Measurements from ENCODE around the gene AEBP1.

DNA sequence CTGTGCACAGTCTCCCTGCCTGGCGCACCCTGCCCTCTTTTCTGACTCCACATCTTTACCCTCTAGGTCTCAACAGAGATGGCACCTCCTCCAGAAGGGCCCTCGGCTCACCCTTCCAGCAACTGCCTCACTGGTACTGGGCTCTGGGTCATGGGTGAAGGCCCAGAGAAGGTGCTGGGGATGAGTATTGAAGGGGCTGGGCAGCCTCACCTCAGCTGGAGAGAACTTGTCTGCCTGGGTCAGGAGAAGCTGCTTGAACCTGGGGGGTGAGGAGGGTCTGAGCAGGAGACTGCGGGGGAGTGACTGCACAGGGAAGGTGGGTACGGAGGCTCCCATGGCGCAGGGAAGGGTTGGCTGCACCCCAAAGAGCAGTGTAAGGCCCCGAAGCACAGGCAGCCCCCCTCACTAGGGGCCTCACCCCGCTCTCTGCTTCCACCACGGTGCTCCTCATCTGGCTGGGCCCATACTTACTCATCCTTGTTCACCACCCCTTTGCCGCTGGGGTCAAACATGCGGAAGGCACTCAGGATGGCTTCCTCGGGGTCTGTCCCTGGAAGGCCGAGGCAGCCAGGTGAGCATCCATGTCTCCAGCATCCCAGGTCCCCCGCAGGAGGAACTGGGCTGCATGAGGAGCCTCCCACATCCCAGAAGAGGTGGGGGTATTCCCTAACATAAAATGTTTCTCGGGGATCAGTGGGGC is 35.3 kb downstream of the AEBP1 start:
- TF ChIP-seq, protein P1, sequence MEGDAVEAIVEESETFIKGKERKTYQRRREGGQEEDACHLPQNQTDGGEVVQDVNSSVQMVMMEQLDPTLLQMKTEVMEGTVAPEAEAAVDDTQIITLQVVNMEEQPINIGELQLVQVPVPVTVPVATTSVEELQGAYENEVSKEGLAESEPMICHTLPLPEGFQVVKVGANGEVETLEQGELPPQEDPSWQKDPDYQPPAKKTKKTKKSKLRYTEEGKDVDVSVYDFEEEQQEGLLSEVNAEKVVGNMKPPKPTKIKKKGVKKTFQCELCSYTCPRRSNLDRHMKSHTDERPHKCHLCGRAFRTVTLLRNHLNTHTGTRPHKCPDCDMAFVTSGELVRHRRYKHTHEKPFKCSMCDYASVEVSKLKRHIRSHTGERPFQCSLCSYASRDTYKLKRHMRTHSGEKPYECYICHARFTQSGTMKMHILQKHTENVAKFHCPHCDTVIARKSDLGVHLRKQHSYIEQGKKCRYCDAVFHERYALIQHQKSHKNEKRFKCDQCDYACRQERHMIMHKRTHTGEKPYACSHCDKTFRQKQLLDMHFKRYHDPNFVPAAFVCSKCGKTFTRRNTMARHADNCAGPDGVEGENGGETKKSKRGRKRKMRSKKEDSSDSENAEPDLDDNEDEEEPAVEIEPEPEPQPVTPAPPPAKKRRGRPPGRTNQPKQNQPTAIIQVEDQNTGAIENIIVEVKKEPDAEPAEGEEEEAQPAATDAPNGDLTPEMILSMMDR (IDR thresholded peaks at IDR 0.05) = no peak
- TF ChIP-seq POLR2A (IDR thresholded peaks at IDR 0.05) = no peak
- TF ChIP-seq EP300 (IDR thresholded peaks at IDR 0.05; ENCODE audit: low read depth) = no peak
- no peak for TF ChIP-seq POLR2AphosphoS5 (IDR thresholded peaks at IDR 0.05)
